WTC11 (cell line): Measurements from ENCODE around the gene VIPR2.
"Not testable (repeated sequence)": the region's sequence is repeated elsewhere in the genome, so short reads cannot be mapped to it uniquely, and the experiment has no call there.

Experiments used
- ATF1 ChIP-seq: sonication (generic); formaldehyde crosslinking; IDR thresholded peaks from 2 replicates; pipeline ENCODE4 v1.8.1; 2023; ENCODE audit warnings: mild to moderate bottlenecking, moderate library complexity, missing genetic modification reagents
- CREB1 ChIP-seq: sonication (generic); formaldehyde crosslinking; IDR thresholded peaks from 2 replicates; pipeline ENCODE4 v1.8.0; 2023; ENCODE audit warnings: mild to moderate bottlenecking, missing genetic modification reagents
- CTCF ChIP-seq: fragments of 200-600 bp; IDR thresholded peaks from 2 replicates; pipeline ENCODE4 v1.8.0; 2022; ENCODE audit warnings: antibody characterized with exemption
- E2F1 ChIP-seq: sonication (generic); formaldehyde crosslinking; IDR thresholded peaks from 2 replicates; pipeline ENCODE4 v1.8.0; 2022; ENCODE audit warnings: mild to moderate bottlenecking, missing genetic modification reagents
- HMGXB4 ChIP-seq: sonication (generic); formaldehyde crosslinking; IDR thresholded peaks from 2 replicates; pipeline ENCODE4 v1.8.1; 2023; ENCODE audit warnings: mild to moderate bottlenecking, moderate library complexity, missing genetic modification reagents
- TEAD4 ChIP-seq: sonication (generic); formaldehyde crosslinking; IDR thresholded peaks from 2 replicates; pipeline ENCODE4 v1.8.0; 2022; ENCODE audit warnings: mild to moderate bottlenecking, missing genetic modification reagents

- TF ChIP-seq CREB1 (CRISPR knock-in tag); E2F1 (CRISPR knock-in tag); CTCF; HMGXB4 (CRISPR knock-in tag); ATF1 (CRISPR knock-in tag); TEAD4: not testable (repeated sequence)
Observed at GRCh38 chr7:158982080-158982479, 162.6 kb downstream of the VIPR2 start.
